Measurements from ENCODE around the gene RAE1. TPM values are rescaled to one million over a fixed set of nuclear protein-coding genes. Genes with fewer than 3 reads are reported as not detected.
A peak's percentile ranks its signal among the peaks of the same experiment; 100 is the strongest.

Gene RAE1
- total and polyA plus RNA-seq, 8 donors: 16.4 to 55.5 (median 49.5) TPM

- H3K4me1 ChIP-seq: no peaks in the 10 kb centered on the region
- H3K4me3 ChIP-seq: no peak overlapping the region
- ATAC-seq: no peak
- H3K27me3 ChIP-seq: peaks cover 40 to 95% of the 10 kb centered on the region in 2 donors
- no peak for TF ChIP-seq CTCF (IDR thresholded peaks at IDR 0.05)
- intact Hi-C loops (cut with DNase I): no loop called here
- no peaks in the 10 kb centered on the region for H3K36me3 ChIP-seq
- no peak for DNase-seq
- no peaks in the 10 kb centered on the region for H3K9me3 ChIP-seq
- H3K27ac ChIP-seq: no peak overlapping the region
Measured at GRCh38 chr20:57332105-57333089, 18.7 kb upstream of the RAE1 start.

GRCh38 chr20:57335392-57335791 lies 15.7 kb upstream of the RAE1 start:
- peak in 1 of 4 donors; percentile 36 for DNase-seq
- Histone ChIP-seq H3K27me3 (peaks cover 33 to 95% of the 10 kb centered on the region in 2 donors), H3K27ac (no peak overlapping the region), H3K36me3 (no peaks in the 10 kb centered on the region), H3K4me3 (no peak overlapping the region), H3K9me3 (no peaks in the 10 kb centered on the region), H3K4me1 (no peaks in the 10 kb centered on the region)
- intact Hi-C loops (cut with DNase I): no loop called here
- ATAC-seq: no peak
- TF ChIP-seq CTCF (IDR thresholded peaks at IDR 0.05): no peak

- no peak overlapping the region for H3K27ac ChIP-seq
- no peak for DNase-seq
- H3K9me3 ChIP-seq: no peaks in the 10 kb centered on the region
- peaks cover 3 to 45% of the 10 kb centered on the region in 2 donors for H3K27me3 ChIP-seq
- intact Hi-C loops (cut with DNase I): no loop called here
- no peak for ATAC-seq
- H3K36me3 ChIP-seq: no peaks in the 10 kb centered on the region
- no peak for TF ChIP-seq CTCF (IDR thresholded peaks at IDR 0.05)
- no peak overlapping the region for H3K4me3 ChIP-seq
- H3K4me1 ChIP-seq: no peaks in the 10 kb centered on the region
Measured at GRCh38 chr20:57341663-57342062, 9.4 kb upstream of the RAE1 start.

- ATAC-seq (no peak), DNase-seq (no peak)
- no peaks in the 10 kb centered on the region for H3K4me1 ChIP-seq
- no peak overlapping the region for H3K27ac ChIP-seq
- H3K36me3 ChIP-seq: no peaks in the 10 kb centered on the region
- TF ChIP-seq CTCF (IDR thresholded peaks at IDR 0.05): no peak
- no peak overlapping the region for H3K4me3 ChIP-seq
- peaks cover 3 to 40% of the 10 kb centered on the region in 2 donors for H3K27me3 ChIP-seq
- H3K9me3 ChIP-seq: no peaks in the 10 kb centered on the region
- intact Hi-C loops (cut with DNase I): no loop called here
Measured at GRCh38 chr20:57342829-57343228, 8.2 kb upstream of the RAE1 start.

- H3K4me3 ChIP-seq: no peak overlapping the region
- DNase-seq: peak in 3 of 4 donors; percentile 65 to 79 (median 67)
- H3K4me1 ChIP-seq: peaks cover 0 to under 1% of the 10 kb centered on the region in 2 donors
- H3K27me3 ChIP-seq: peaks cover 0 to 19% of the 10 kb centered on the region in 2 donors
- peak; percentile 62 to 80 for TF ChIP-seq CTCF (IDR thresholded peaks at IDR 0.05)
- intact Hi-C loops (cut with DNase I): loop anchor here in 1 of 2 donors (5.0 kb wide), 1 partner anchor 254 kb away; no protein-coding TSS in a partner anchor
- peak; percentile 80 for ATAC-seq
- H3K9me3 ChIP-seq: no peaks in the 10 kb centered on the region
- no peaks in the 10 kb centered on the region for H3K36me3 ChIP-seq
- H3K27ac ChIP-seq: no peak overlapping the region
Measured at GRCh38 chr20:57346477-57346876, 4.6 kb upstream of the RAE1 start.

All from left lung (tissue), 10 donors.